WTC11 (cell line): ENCODE results near the gene VWF.

Source experiments
- ATF1 ChIP-seq: sonication (generic); formaldehyde crosslinking; IDR thresholded peaks from 2 replicates; pipeline ENCODE4 v1.8.1; 2023; ENCODE audit warnings: mild to moderate bottlenecking, moderate library complexity, missing genetic modification reagents
- CBFB ChIP-seq: sonication (generic); formaldehyde crosslinking; IDR thresholded peaks from 2 replicates; pipeline ENCODE4 v1.8.1; 2022; ENCODE audit warnings: mild to moderate bottlenecking, low read depth, missing genetic modification reagents
- CREM ChIP-seq: sonication (generic); formaldehyde crosslinking; IDR thresholded peaks from 2 replicates; pipeline ENCODE4 v1.8.1; 2022; ENCODE audit warnings: mild to moderate bottlenecking, missing genetic modification reagents, moderate library complexity
- CTCF ChIP-seq: fragments of 200-600 bp; IDR thresholded peaks from 2 replicates; pipeline ENCODE4 v1.8.0; 2022; ENCODE audit warnings: antibody characterized with exemption
- FOXJ3 ChIP-seq: sonication (generic); formaldehyde crosslinking; IDR thresholded peaks from 2 replicates; pipeline ENCODE4 v1.9.0; 2021; ENCODE audit warnings: missing genetic modification reagents, mild to moderate bottlenecking, borderline replicate concordance
- JUN ChIP-seq: sonication (generic); formaldehyde crosslinking; IDR thresholded peaks from 2 replicates; pipeline ENCODE4 v1.8.0; 2023; ENCODE audit warnings: mild to moderate bottlenecking, missing genetic modification reagents
- MLX ChIP-seq: sonication (generic); formaldehyde crosslinking; IDR thresholded peaks from 2 replicates; pipeline ENCODE4 v1.8.1; 2023; ENCODE audit warnings: mild to moderate bottlenecking, missing genetic modification reagents, moderate library complexity
- NFYB ChIP-seq: sonication (generic); formaldehyde crosslinking; conservative IDR thresholded peaks from 2 replicates; pipeline ENCODE4 v1.8.0; 2022; ENCODE audit warnings: low read depth, missing genetic modification reagents
- TEAD1 ChIP-seq: sonication (generic); formaldehyde crosslinking; IDR thresholded peaks from 2 replicates; pipeline ENCODE4 v1.8.0; 2022; ENCODE audit warnings: mild to moderate bottlenecking, missing genetic modification reagents
- ZBTB21 ChIP-seq: sonication (generic); formaldehyde crosslinking; IDR thresholded peaks from 2 replicates; pipeline ENCODE4 v1.8.1; 2023; ENCODE audit warnings: mild to moderate bottlenecking, missing genetic modification reagents, borderline replicate concordance
- ZNF121 ChIP-seq: sonication (generic); formaldehyde crosslinking; IDR thresholded peaks from 2 replicates; pipeline ENCODE4 v1.8.0; 2023; ENCODE audit warnings: missing genetic modification reagents
- ZNF138 ChIP-seq: sonication (generic); formaldehyde crosslinking; conservative IDR thresholded peaks from 2 replicates; pipeline ENCODE4 v1.8.1; 2022; ENCODE audit warnings: mild to moderate bottlenecking, moderate library complexity, missing genetic modification reagents
- TF ChIP-seq, protein P1 (sequence below): sonication (generic); formaldehyde crosslinking; IDR thresholded peaks from 2 replicates; pipeline ENCODE4 v1.8.1; 2022; ENCODE audit warnings: mild to moderate bottlenecking, moderate library complexity, missing genetic modification reagents
- TF ChIP-seq, protein P2 (sequence below): sonication (generic); formaldehyde crosslinking; IDR thresholded peaks from 2 replicates; pipeline ENCODE4 v1.8.0; 2022; ENCODE audit warnings: mild to moderate bottlenecking, missing genetic modification reagents

- TF ChIP-seq ZBTB21 (CRISPR knock-in tag): no peak
- TF ChIP-seq FOXJ3 (CRISPR knock-in tag): no peak
- TF ChIP-seq CTCF: no peak
- no peak for TF ChIP-seq JUN
- no peak for TF ChIP-seq NFYB (CRISPR knock-in tag)
- TF ChIP-seq CREM (CRISPR knock-in tag): no peak
- TF ChIP-seq ZNF121 (CRISPR knock-in tag): no peak
- TF ChIP-seq MLX (CRISPR knock-in tag): no peak
- TF ChIP-seq, protein P1, sequence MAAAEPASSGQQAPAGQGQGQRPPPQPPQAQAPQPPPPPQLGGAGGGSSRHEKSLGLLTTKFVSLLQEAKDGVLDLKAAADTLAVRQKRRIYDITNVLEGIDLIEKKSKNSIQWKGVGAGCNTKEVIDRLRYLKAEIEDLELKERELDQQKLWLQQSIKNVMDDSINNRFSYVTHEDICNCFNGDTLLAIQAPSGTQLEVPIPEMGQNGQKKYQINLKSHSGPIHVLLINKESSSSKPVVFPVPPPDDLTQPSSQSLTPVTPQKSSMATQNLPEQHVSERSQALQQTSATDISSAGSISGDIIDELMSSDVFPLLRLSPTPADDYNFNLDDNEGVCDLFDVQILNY (CRISPR knock-in tag): no peak
- no peak for TF ChIP-seq CBFB (CRISPR knock-in tag)
- no peak for TF ChIP-seq ZNF138 (CRISPR knock-in tag)
- TF ChIP-seq, protein P2, sequence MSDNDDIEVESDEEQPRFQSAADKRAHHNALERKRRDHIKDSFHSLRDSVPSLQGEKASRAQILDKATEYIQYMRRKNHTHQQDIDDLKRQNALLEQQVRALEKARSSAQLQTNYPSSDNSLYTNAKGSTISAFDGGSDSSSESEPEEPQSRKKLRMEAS (CRISPR knock-in tag): no peak
- no peak for TF ChIP-seq ATF1 (CRISPR knock-in tag)
- no peak for TF ChIP-seq TEAD1 (CRISPR knock-in tag)
These were observed 16.4 kb upstream of the VWF start for GRCh38 chr12:6140651-6141447.
